ENCODE data around the gene COMMD1. TPM values are rescaled to one million over a fixed set of nuclear protein-coding genes. Genes with fewer than 3 reads are reported as not detected.
"Not testable (repeated sequence)": the region's sequence is repeated elsewhere in the genome, so short reads cannot be mapped to it uniquely, and the experiment has no call there.

The COMMD1 gene
- total RNA-seq, 2 donors from 2014 or later = 51.1 to 57.8 TPM

DNA sequence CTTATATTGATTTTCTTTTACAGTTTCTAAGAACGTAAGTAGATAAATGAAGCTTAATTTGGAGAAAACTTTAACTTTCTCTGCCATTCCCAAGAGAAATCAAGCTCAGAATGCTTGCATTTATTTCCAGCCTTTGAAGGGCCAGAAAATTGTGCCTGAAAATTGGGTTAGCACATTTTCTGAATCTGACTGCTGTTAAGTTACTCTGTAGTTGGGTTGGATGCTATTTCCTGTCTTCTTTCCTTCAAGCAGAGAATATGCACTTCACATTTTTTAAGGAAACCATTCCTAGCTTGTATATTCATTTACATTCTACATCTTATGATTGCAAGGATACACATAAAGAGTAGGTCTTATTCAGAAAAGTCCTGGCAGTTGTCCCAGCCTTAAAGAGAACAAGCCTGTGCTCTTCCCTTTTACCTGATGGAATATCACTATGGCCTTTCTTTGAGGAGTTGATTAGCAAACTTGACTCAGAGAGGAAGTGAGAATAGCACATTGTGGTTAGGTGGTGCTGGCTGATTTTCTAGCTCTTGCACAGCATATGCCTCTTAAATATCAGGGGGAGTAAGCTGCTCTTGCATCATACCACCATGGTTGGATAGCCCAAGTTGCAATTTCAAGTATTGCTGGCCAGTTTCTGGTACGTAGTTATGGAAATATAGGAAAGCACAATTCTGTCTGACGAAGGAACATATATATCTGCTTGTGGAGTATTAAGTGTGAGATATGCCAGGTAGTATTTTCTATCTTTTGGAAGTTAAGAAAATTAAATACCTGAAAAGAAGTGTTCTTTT is 133.7 kb downstream of the COMMD1 start:
- DNase-seq (ENCODE audit: low spot score) = no peak
- no peak for ATAC-seq (ENCODE audit: insufficient number of reproducible peaks, low FRiP score, low read depth)

DNA sequence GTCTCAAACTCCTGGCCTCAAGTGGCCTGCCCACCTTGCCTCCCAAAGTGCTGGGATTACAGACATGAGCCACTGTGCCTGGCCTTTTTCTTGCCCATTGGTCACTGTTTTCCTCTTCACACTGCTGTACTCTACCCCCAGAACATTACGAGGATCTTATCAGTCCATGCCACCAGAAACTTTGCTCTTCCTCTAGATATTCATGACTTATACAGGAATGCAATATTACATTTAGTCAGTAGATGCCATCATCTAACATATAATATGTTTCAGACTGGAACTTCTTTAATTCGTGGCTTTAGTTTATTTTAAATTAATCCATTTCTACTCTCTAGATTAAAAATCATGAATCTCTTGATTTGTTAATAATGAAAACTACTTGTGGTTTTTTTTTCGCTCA is 135.5 kb downstream of the COMMD1 start:
- H3K9me3 ChIP-seq = peaks cover 3% of the 10 kb centered on the region
- peaks cover 0 to 6% of the 10 kb centered on the region in 2 donors for H3K4me1 ChIP-seq (ENCODE audit: control insufficient read depth in 1 of 2, low read depth in 2 of 2)
- no peaks in the 10 kb centered on the region for H3K27me3 ChIP-seq (replicated peaks; ENCODE audit: insufficient read depth)
- DNase-seq (ENCODE audit: low spot score) = no peak
- H3K36me3 ChIP-seq = no peaks in the 10 kb centered on the region
- ATAC-seq (ENCODE audit: insufficient number of reproducible peaks, low FRiP score, low read depth) = no peak
- no peak overlapping the region for H3K27ac ChIP-seq
- no peak for TF ChIP-seq CTCF (IDR thresholded peaks at IDR 0.05)
- H3K4me3 ChIP-seq = no peak overlapping the region

More for the DNA sequence above, 133.7 kb downstream of the COMMD1 start:
- no peak overlapping the region for H3K4me3 ChIP-seq
- H3K9me3 ChIP-seq = no peaks in the 10 kb centered on the region
- H3K27ac ChIP-seq = no peak overlapping the region
- TF ChIP-seq CTCF (IDR thresholded peaks at IDR 0.05) = no peak
- H3K36me3 ChIP-seq = no peaks in the 10 kb centered on the region
- peaks cover 0 to 6% of the 10 kb centered on the region in 2 donors for H3K4me1 ChIP-seq (ENCODE audit: control insufficient read depth in 1 of 2, low read depth in 2 of 2)
- no peaks in the 10 kb centered on the region for H3K27me3 ChIP-seq (replicated peaks; ENCODE audit: insufficient read depth)

DNA sequence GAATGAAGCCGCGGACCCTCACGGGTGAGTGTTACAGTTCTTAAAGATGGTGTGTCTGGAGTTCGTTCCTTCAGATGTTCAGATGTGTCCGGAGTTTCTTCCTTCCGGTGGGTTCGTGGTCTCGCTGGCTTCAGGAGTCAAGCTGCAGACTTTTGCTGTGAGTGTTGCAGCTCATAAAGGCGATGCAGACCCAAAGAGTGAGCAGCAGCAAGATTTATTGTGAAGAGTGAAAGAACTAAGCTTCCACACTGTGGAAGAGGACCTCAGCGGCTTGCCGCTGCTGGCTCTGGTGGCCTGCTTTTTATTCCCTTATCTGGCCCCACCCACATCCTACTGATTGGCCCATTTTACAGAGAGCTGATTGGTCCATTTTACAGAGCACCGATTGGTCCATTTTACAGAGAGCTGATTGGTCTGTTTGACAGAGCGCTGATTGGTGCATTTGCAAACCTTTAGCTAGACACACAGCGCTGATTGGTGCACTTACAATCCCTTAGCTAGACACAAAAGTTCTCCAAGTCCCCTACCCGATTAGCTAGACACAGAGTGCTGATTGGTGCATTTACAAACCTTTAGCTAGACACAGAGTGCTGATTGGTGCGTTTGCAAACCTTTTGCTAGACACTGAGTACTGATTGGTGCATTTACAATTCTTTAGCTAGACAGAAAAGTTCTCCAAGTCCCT is 136.4 kb downstream of the COMMD1 start:
- DNase-seq (ENCODE audit: low spot score); ATAC-seq (ENCODE audit: insufficient number of reproducible peaks, low FRiP score, low read depth); H3K27me3 ChIP-seq (replicated peaks; ENCODE audit: insufficient read depth); H3K4me1 ChIP-seq (ENCODE audit: control insufficient read depth in 1 of 2, low read depth in 2 of 2); H3K9me3 ChIP-seq; H3K36me3 ChIP-seq; H3K27ac ChIP-seq; H3K4me3 ChIP-seq: not testable (repeated sequence)

DNA sequence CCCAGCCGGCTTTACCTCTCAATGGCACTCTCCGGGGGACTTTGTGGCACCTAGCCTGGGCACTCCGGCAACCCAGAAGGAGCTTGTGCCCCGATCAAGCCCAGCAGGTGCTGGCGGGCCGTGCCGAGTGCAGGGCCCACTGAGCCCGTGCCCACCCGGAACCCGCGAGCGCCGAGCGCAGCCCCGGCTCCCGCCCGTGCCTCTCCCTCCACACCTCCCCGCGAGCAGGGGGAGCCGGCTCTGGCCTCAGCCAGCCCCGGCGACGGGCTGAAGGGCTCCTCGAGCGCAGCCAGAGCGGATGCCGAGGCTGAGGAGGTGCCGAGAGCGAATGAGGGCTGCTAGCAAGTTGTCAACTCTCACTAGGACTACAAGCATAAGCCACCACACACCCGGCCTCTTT is 136.9 kb downstream of the COMMD1 start:
- no peak for ATAC-seq (ENCODE audit: insufficient number of reproducible peaks, low FRiP score, low read depth)
- H3K4me1 ChIP-seq (ENCODE audit: control insufficient read depth in 1 of 2, low read depth in 2 of 2) = peaks cover 0 to 6% of the 10 kb centered on the region in 2 donors
- no peak overlapping the region for H3K4me3 ChIP-seq
- peaks cover 3% of the 10 kb centered on the region for H3K9me3 ChIP-seq
- TF ChIP-seq CTCF (IDR thresholded peaks at IDR 0.05) = no peak
- no peaks in the 10 kb centered on the region for H3K27me3 ChIP-seq (replicated peaks; ENCODE audit: insufficient read depth)
- DNase-seq (ENCODE audit: low spot score) = no peak
- no peak overlapping the region for H3K27ac ChIP-seq
- H3K36me3 ChIP-seq = no peaks in the 10 kb centered on the region

DNA sequence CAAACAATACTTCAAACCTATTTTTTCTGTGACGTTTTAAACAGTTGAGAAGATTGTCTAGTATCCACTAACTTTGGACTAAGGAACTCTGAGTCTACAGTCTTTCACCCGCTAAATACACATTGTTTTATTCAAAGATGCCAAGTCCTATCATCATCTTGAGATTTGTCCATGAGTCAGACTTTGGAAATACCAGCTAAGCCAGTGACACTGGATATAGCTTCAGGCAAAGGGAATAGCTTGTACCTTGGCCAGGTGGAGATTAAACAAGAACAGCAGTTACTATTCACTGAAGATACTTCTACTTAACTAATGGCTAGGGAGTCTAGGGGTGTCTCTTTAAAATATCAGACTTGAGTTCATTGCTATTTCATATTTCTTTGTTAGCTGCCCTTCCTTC is 137.5 kb downstream of the COMMD1 start:
- Histone ChIP-seq H3K27ac (no peak overlapping the region), H3K9me3 (peaks cover 3% of the 10 kb centered on the region), H3K4me1 (ENCODE audit: control insufficient read depth in 1 of 2, low read depth in 2 of 2) (peaks cover 0 to 6% of the 10 kb centered on the region in 2 donors), H3K27me3 (replicated peaks; ENCODE audit: insufficient read depth) (no peaks in the 10 kb centered on the region), H3K4me3 (no peak overlapping the region), H3K36me3 (no peaks in the 10 kb centered on the region)
- ATAC-seq (ENCODE audit: insufficient number of reproducible peaks, low FRiP score, low read depth) (no peak), DNase-seq (ENCODE audit: low spot score) (no peak)
- TF ChIP-seq CTCF (IDR thresholded peaks at IDR 0.05) = no peak
